Measurements from ENCODE around the gene SEC16A. TPM values are rescaled to one million over a fixed set of nuclear protein-coding genes. Genes with fewer than 3 reads are reported as not detected.

SEC16A gene
- total RNA-seq, 2 donors from 2014 or later = 35.3 to 75.8 TPM

DNA sequence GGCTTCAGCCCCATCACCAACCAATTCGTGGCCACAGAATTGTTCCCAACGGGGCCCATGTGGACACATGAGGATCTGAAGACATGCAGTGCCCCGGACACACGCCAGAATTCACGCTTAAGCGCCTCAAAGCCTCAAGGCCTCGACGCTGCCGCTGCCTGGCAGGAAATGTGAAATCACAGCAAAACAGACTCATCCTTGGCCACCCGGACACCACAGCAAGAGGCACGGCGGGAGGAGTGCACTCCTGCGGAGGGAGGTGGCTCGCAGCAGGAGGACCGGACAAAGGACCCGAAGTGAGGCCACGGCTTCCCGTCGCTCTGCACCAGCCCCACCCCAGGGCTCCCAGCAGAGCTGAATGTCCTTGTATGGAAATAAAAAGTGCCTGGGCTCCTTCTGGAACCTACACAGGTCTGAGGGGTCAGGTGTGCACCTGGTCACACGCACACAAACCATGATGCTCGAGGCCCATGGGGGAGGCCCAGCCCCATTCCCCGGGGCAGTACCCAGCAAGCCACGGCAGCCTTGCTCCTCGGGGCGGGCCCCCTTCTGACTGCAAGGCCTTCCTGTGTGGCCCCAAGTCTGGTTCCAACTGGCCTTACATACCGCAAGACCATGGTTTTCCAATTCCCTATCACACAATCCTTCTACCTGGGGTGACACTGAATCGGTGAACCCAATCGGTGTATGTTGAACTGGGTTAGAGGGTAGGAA, 10.0 kb downstream of the SEC16A start:
- Histone ChIP-seq H3K4me1 (no peaks in the 10 kb centered on the region), H3K27me3 (no peaks in the 10 kb centered on the region), H3K36me3 (replicated peaks in 1 of 2; ENCODE audit: insufficient read depth in 1 of 2, low read depth in 2 of 2) (peaks cover 11 to 26% of the 10 kb centered on the region in 2 donors), H3K9me3 (no peaks in the 10 kb centered on the region), H3K27ac (no peak overlapping the region), H3K4me3 (no peak overlapping the region)
- no peak for TF ChIP-seq POLR2A (IDR thresholded peaks at IDR 0.05)
- TF ChIP-seq, protein P1, sequence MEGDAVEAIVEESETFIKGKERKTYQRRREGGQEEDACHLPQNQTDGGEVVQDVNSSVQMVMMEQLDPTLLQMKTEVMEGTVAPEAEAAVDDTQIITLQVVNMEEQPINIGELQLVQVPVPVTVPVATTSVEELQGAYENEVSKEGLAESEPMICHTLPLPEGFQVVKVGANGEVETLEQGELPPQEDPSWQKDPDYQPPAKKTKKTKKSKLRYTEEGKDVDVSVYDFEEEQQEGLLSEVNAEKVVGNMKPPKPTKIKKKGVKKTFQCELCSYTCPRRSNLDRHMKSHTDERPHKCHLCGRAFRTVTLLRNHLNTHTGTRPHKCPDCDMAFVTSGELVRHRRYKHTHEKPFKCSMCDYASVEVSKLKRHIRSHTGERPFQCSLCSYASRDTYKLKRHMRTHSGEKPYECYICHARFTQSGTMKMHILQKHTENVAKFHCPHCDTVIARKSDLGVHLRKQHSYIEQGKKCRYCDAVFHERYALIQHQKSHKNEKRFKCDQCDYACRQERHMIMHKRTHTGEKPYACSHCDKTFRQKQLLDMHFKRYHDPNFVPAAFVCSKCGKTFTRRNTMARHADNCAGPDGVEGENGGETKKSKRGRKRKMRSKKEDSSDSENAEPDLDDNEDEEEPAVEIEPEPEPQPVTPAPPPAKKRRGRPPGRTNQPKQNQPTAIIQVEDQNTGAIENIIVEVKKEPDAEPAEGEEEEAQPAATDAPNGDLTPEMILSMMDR (IDR thresholded peaks at IDR 0.05) = no peak
- DNase-seq (no peak), ATAC-seq (no peak)
- 88 to 90% methylated on average over 21 to 27 of the region's 28 CpGs for WGBS, 2 donors
- intact Hi-C loops (cut with DNase I) = no loop called here

DNA sequence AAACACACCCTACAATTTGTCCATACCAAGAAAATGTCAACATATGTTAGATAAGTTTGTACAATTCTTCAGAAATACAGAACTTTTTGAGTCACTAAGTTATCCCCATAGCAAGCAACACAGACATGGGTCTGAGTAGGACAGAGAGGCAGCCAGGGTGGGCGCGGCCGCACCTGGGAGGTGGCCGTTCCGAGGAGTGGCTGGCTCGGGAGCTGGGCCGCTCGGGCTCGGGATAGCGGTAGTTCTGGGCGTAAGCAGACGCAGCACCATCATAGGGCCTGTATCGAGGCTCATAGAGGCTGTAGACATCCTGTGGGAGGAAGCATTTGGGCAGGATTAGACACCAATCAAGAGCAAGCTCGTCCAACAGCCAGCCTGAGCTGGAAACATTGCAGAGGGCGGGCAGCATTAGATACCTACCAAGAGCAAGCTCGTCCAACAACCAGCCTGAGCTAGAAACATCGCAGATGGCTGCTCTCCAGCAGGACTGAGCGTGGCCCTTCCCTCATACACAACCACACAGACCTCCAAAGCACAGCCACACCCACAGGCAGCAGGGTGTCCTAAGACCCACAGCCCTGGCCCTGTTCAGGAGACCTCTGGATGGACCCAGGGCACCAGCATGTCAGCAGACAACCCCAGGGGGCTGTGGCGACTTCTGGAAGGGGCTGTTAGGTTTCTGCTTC, 10.9 kb downstream of the SEC16A start:
- TF ChIP-seq, protein P1 (IDR thresholded peaks at IDR 0.05) = no peak
- no peak for TF ChIP-seq POLR2A (IDR thresholded peaks at IDR 0.05)
- DNase-seq = no peak
- H3K4me1 ChIP-seq = no peaks in the 10 kb centered on the region
- H3K4me3 ChIP-seq = no peak overlapping the region
- intact Hi-C loops (cut with DNase I) = no loop called here
- H3K27me3 ChIP-seq = no peaks in the 10 kb centered on the region
- peaks cover 5 to 28% of the 10 kb centered on the region in 2 donors for H3K36me3 ChIP-seq (replicated peaks in 1 of 2; ENCODE audit: insufficient read depth in 1 of 2, low read depth in 2 of 2)
- WGBS, 2 donors = 90% methylated on average over 15 to 17 of the region's 19 CpGs
- ATAC-seq = no peak
- no peak overlapping the region for H3K27ac ChIP-seq
- H3K9me3 ChIP-seq = no peaks in the 10 kb centered on the region

DNA sequence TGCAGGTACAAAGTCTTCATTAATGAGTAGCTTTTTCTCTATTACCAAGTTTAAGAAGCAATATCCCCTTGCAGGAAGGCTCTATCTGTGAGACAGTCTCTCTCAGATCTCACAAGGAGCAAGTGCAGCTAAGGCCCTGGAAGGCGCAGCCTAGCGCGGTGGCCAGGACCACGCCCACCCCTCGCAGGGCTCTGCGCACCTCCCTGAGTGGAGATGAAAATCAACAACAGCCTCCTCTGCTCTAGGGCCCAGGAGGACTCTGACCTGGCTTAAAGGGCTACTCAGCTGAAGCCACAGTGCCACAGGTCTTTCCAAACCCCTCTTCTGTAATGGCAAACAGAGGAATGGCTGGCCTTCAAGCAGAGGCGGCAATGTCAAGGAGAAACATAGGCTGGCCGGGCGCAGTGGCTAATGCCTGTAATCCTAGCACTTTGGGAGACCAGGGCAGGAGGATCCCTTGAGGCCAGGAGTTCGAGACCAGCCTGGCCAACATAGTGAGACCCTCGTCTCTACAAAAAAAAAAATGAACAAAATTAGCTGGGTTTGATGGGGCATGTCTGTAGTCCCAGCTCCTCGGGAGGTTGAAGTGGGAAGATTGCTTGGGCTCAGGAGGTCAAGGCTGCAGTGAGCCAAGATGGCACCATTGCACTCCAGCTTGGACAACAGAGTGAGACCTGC, 11.9 kb downstream of the SEC16A start:
- Histone ChIP-seq H3K27me3 (no peaks in the 10 kb centered on the region), H3K4me3 (no peak overlapping the region), H3K36me3 (replicated peaks in 1 of 2; ENCODE audit: insufficient read depth in 1 of 2, low read depth in 2 of 2) (peaks cover 6 to 31% of the 10 kb centered on the region in 2 donors), H3K4me1 (no peaks in the 10 kb centered on the region), H3K27ac (no peak overlapping the region), H3K9me3 (no peaks in the 10 kb centered on the region)
- TF ChIP-seq POLR2A (IDR thresholded peaks at IDR 0.05) = no peak
- TF ChIP-seq, protein P1 (IDR thresholded peaks at IDR 0.05) = no peak
- DNase-seq (no peak), ATAC-seq (no peak)
- WGBS, 2 donors = 88 to 89% methylated on average over 9 to 12 of the region's 12 CpGs
- intact Hi-C loops (cut with DNase I) = no loop called here

DNA sequence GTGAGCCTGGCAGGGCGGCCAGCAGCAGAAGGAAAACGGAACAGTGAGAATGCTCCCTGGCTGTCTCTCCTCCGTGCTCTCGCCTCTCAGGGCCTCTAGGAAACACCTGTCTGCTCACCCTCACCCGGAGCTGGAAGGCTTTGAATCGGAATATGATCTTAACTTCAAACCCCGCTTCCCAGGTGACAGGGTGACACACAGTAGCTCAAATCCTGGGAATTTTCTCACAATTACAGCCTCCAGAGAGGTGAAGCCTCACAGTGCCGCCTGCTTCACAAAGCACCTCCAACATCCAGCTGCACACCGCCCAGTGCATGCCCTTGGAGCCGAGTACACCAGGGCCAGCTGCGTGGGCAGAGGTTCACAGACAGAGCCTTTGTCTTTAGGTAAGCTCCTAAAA, 12.5 kb downstream of the SEC16A start:
- WGBS, 2 donors = 86 to 92% methylated on average over 11 of the region's 11 CpGs
- DNase-seq = no peak
- Histone ChIP-seq H3K36me3 (replicated peaks in 1 of 2; ENCODE audit: insufficient read depth in 1 of 2, low read depth in 2 of 2) (peaks cover 12 to 34% of the 10 kb centered on the region in 2 donors), H3K4me3 (no peak overlapping the region), H3K4me1 (no peaks in the 10 kb centered on the region), H3K27ac (no peak overlapping the region), H3K9me3 (no peaks in the 10 kb centered on the region), H3K27me3 (no peaks in the 10 kb centered on the region)
- intact Hi-C loops (cut with DNase I) = no loop called here
- TF ChIP-seq, protein P1 (IDR thresholded peaks at IDR 0.05) = no peak
- no peak for TF ChIP-seq POLR2A (IDR thresholded peaks at IDR 0.05)
- ATAC-seq = no peak

Measured in body of pancreas (tissue), 4 donors.